SU-DHL-6 (cell line): ENCODE results near the gene KIDINS220.

Source experiments
- H2AFZ ChIP-seq: fragments of 200-600 bp; sonication (generic); 2 replicates; pipeline ENCODE4 v1.6.1; 2014; ENCODE audit warnings: low read depth, mild to moderate bottlenecking, moderate library complexity, mixed read lengths, antibody characterized with exemption, low read length; ENCODE audit not compliant: severe bottlenecking
- H3F3A ChIP-seq: fragments of 200-600 bp; shearing (Covaris generic); 2 replicates; pipeline ENCODE4 v1.6.0; 2016; ENCODE audit warnings: antibody characterized with exemption, mild to moderate bottlenecking; ENCODE audit not compliant: insufficient read depth
- H3K27ac ChIP-seq: fragments of 200-600 bp; sonication (generic); 2 replicates; pipeline ENCODE4 v1.5.1; 2016; ENCODE audit warnings: low read depth, mild to moderate bottlenecking, low read length, moderate library complexity, mixed read lengths
- H3K27me3 ChIP-seq: fragments of 200-600 bp; sonication (generic), shearing (Covaris generic); 2 replicates; pipeline ENCODE4 v1.6.0; 2014; ENCODE audit warnings: mild to moderate bottlenecking, low read length
- H3K36me3 ChIP-seq: fragments of 200-600 bp; sonication (generic); 2 replicates; pipeline ENCODE4 v1.6.1; 2014; ENCODE audit warnings: mild to moderate bottlenecking, low read length, mixed read lengths
- H3K4me2 ChIP-seq: fragments of 300-600, 200-600 bp; shearing (Covaris generic), sonication (generic); 2 replicates; pipeline ENCODE4 v1.6.0; 2014; ENCODE audit warnings: low read length, low read depth, mild to moderate bottlenecking; ENCODE audit not compliant: poor library complexity, severe bottlenecking
- H3K4me3 ChIP-seq: fragments of 200-600 bp; sonication (generic); 2 replicates; pipeline ENCODE4 v1.5.1; 2014; ENCODE audit warnings: antibody characterized with exemption, low read length, mild to moderate bottlenecking, mixed read lengths; ENCODE audit not compliant: insufficient read depth, poor library complexity, severe bottlenecking
- H3K79me2 ChIP-seq: fragments of 200-600 bp; sonication (generic); 2 replicates; pipeline ENCODE4 v1.6.1; 2014; ENCODE audit warnings: mild to moderate bottlenecking, low read length, moderate library complexity; ENCODE audit not compliant: insufficient read depth
- H3K9ac ChIP-seq: fragments of 200-600 bp; sonication (generic); 2 replicates; pipeline ENCODE4 v1.7.0; 2014; ENCODE audit warnings: mild to moderate bottlenecking, low read length
- H3K9me2 ChIP-seq: fragments of 200-600 bp; sonication (generic); replicated peaks from 2 replicates; pipeline ENCODE4 v1.6.1; 2014; ENCODE audit warnings: low read length; ENCODE audit not compliant: insufficient read depth
- H3K9me3 ChIP-seq: fragments of 200-600 bp; sonication (generic); 2 replicates; pipeline ENCODE4 v1.6.1; 2014; ENCODE audit warnings: low read length, mixed read lengths; ENCODE audit not compliant: insufficient read depth
- H4K20me1 ChIP-seq: fragments of 200-600 bp; sonication (generic); 2 replicates; pipeline ENCODE4 v1.6.1; 2014; ENCODE audit warnings: low read depth, mild to moderate bottlenecking, antibody characterized with exemption, low read length, moderate library complexity, mixed read lengths
- EZH2phosphoT487 ChIP-seq: fragments of 200-600 bp; sonication (generic), shearing (Covaris generic); conservative IDR thresholded peaks from 2 replicates; pipeline ENCODE4 v1.6.1; 2018; ENCODE audit warnings: mild to moderate bottlenecking, antibody characterized with exemption, low read length, moderate library complexity, mixed read lengths
- TF ChIP-seq, protein P1 (sequence below): fragments of 200-600 bp; sonication (generic); IDR thresholded peaks from one replicate; pipeline ENCODE4 v1.5.1; 2017; ENCODE audit warnings: antibody characterized with exemption, mild to moderate bottlenecking, low read length, moderate library complexity; ENCODE audit not compliant: insufficient read depth, poor library complexity, severe bottlenecking

Gene KIDINS220

DNA sequence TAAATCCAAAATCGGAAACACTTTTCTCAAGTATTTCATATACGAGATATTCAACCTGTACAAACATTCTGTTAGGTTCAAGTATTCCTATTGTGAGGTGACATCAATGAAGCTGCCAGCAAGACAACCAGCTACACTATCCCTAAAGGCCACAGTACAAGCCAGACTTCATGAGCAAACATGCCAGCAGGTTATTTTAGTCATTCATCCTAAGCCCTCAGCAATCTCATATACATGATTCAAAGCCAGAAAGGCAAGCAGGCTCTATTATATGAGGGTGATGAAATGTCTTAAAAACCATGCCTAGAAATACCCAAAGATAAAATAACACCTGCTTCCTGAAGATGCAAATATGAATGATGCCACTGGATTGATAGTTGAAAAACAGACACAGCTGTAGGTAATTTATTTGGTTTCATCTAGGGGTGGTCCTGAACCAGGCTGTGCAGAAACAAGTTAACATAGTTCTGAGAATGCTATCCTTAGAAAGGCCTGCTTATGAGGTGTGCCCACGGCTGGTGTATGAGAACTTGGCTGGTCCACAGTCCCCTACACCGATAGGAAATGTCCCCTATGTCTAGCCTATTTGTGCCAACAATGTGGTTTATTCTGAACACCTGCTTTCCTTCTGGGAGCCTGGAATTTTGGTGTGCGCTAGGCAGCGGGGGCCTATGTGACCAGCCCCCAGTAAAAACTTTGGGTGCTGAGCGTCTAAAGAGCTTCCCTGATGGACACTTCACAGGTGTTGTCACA lies 48.2 kb upstream of the KIDINS220 start:
- Histone ChIP-seq H3K4me2 (no peak overlapping the region), H3K27ac (no peak overlapping the region), H3K4me3 (no peak overlapping the region), H3K9me2 (no peaks in the 10 kb centered on the region), H3K9ac (no peak overlapping the region), H4K20me1 (no peaks in the 10 kb centered on the region), H3K9me3 (no peaks in the 10 kb centered on the region), H3K36me3 (no peaks in the 10 kb centered on the region), H2AFZ (no peak overlapping the region), H3F3A (no peaks in the 10 kb centered on the region), H3K27me3 (no peaks in the 10 kb centered on the region), H3K79me2 (no peaks in the 10 kb centered on the region)
- no peak for TF ChIP-seq EZH2phosphoT487
- TF ChIP-seq, protein P1, sequence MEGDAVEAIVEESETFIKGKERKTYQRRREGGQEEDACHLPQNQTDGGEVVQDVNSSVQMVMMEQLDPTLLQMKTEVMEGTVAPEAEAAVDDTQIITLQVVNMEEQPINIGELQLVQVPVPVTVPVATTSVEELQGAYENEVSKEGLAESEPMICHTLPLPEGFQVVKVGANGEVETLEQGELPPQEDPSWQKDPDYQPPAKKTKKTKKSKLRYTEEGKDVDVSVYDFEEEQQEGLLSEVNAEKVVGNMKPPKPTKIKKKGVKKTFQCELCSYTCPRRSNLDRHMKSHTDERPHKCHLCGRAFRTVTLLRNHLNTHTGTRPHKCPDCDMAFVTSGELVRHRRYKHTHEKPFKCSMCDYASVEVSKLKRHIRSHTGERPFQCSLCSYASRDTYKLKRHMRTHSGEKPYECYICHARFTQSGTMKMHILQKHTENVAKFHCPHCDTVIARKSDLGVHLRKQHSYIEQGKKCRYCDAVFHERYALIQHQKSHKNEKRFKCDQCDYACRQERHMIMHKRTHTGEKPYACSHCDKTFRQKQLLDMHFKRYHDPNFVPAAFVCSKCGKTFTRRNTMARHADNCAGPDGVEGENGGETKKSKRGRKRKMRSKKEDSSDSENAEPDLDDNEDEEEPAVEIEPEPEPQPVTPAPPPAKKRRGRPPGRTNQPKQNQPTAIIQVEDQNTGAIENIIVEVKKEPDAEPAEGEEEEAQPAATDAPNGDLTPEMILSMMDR = no peak

DNA sequence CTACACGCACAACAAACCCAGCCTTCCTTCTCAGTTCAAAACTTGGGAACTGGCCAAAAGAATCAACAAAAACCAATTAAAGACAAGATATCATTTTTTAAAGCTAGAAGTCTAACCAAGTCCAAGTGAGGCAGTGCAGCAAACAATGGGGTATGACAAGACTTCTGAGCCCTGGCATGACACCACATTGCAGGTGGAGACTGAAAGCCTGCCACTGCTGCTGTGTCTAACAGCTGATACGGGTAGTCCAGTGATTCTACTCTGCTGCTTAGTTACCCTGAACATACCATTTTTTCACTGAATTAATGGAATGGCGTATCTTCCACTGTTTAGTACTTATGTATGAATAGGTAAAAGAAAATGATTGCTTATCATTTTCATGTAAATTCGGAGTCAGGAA lies 47.4 kb upstream of the KIDINS220 start:
- H3F3A ChIP-seq = no peaks in the 10 kb centered on the region
- H3K27ac ChIP-seq = no peak overlapping the region
- no peaks in the 10 kb centered on the region for H4K20me1 ChIP-seq
- H3K79me2 ChIP-seq = no peaks in the 10 kb centered on the region
- H3K4me3 ChIP-seq = no peak overlapping the region
- H3K9me3 ChIP-seq = no peaks in the 10 kb centered on the region
- H3K9ac ChIP-seq = no peak overlapping the region
- TF ChIP-seq, protein P1 = no peak
- no peak for TF ChIP-seq EZH2phosphoT487
- H3K27me3 ChIP-seq = no peaks in the 10 kb centered on the region
- no peak overlapping the region for H3K4me2 ChIP-seq
- H2AFZ ChIP-seq = no peak overlapping the region
- no peaks in the 10 kb centered on the region for H3K9me2 ChIP-seq
- no peaks in the 10 kb centered on the region for H3K36me3 ChIP-seq

DNA sequence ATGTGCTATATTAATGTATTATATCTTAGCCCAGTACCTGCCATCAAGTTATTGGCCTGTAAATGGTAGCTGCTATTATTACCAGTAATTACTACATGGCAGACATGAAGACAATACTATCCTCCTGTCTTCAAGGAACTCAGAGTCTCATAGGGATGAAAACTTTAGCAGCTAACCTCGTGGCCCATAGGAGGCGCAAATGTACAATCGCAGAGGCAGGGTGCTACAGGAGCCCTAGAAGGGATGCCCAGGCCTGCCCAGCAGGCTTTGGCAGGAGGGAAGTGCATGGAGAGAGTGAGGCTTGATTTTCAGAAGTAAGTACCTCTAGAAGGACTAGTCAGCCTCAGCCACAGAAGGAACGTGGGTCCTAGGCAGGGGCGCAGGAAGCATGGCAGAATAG lies 44.7 kb upstream of the KIDINS220 start:
- H2AFZ ChIP-seq = no peak overlapping the region
- H3K4me2 ChIP-seq = no peak overlapping the region
- no peaks in the 10 kb centered on the region for H4K20me1 ChIP-seq
- TF ChIP-seq, protein P1 = no peak
- no peak for TF ChIP-seq EZH2phosphoT487
- H3F3A ChIP-seq = no peaks in the 10 kb centered on the region
- no peaks in the 10 kb centered on the region for H3K36me3 ChIP-seq
- no peak overlapping the region for H3K27ac ChIP-seq
- no peaks in the 10 kb centered on the region for H3K9me3 ChIP-seq
- no peak overlapping the region for H3K4me3 ChIP-seq
- H3K27me3 ChIP-seq = no peaks in the 10 kb centered on the region
- H3K9ac ChIP-seq = no peak overlapping the region
- no peaks in the 10 kb centered on the region for H3K9me2 ChIP-seq
- H3K79me2 ChIP-seq = no peaks in the 10 kb centered on the region
